Nephron progenitor cell (in vitro differentiated cells): ENCODE data around the gene TRAF3.
A peak's percentile ranks its signal among the peaks of the same experiment; 100 is the strongest.

Experiments
- DNase-seq: peaks from one replicate; pipeline ENCODE4 v3.0.0; 2021
- H3K27ac Mint-ChIP-seq: 2 replicates; pipeline ENCODE4 v1.8.0; 2021; ENCODE audit warnings: mild to moderate bottlenecking, moderate library complexity, mixed read lengths
- H3K27me3 Mint-ChIP-seq: 2 replicates; pipeline ENCODE4 v1.8.0; 2021; ENCODE audit warnings: mild to moderate bottlenecking, low read depth, mixed read lengths; ENCODE audit not compliant: poor library complexity
- H3K36me3 Mint-ChIP-seq: 2 replicates; pipeline ENCODE4 v1.8.0; 2021; ENCODE audit warnings: low read depth, mixed read lengths
- H3K4me1 Mint-ChIP-seq: 2 replicates; pipeline ENCODE4 v1.8.0; 2021; ENCODE audit warnings: mixed read lengths
- H3K4me3 Mint-ChIP-seq: 2 replicates; pipeline ENCODE4 v1.8.0; 2021; ENCODE audit warnings: mild to moderate bottlenecking, moderate library complexity, mixed read lengths
- H3K9me3 Mint-ChIP-seq: 2 replicates; pipeline ENCODE4 v1.8.0; 2021; ENCODE audit warnings: mild to moderate bottlenecking, moderate library complexity, mixed read lengths
- CTCF ChIP-seq: fragments of 200-600 bp; sonication (generic); IDR thresholded peaks from 2 replicates; pipeline ENCODE4 v1.5.0; 2021; ENCODE audit warnings: antibody characterized with exemption

Gene TRAF3

GRCh38 chr14:102779084-102779462, 1.8 kb downstream of the TRAF3 start:
- Mint-ChIP-seq H3K27me3 (no peaks in the 10 kb centered on the region), H3K4me3 (peak overlapping the region; percentile 89), H3K27ac (no peak overlapping the region), H3K4me1 (peaks cover 44% of the 10 kb centered on the region), H3K9me3 (no peaks in the 10 kb centered on the region), H3K36me3 (peaks cover 7% of the 10 kb centered on the region)
- no peak for DNase-seq
- TF ChIP-seq CTCF: no peak

- peaks cover 39% of the 10 kb centered on the region for H3K4me1 Mint-ChIP-seq
- H3K27ac Mint-ChIP-seq: no peak overlapping the region
- TF ChIP-seq CTCF: no peak
- no peak for DNase-seq
- peak overlapping the region; percentile 89 for H3K4me3 Mint-ChIP-seq
- H3K36me3 Mint-ChIP-seq: peaks cover 7% of the 10 kb centered on the region
- H3K27me3 Mint-ChIP-seq: no peaks in the 10 kb centered on the region
- no peaks in the 10 kb centered on the region for H3K9me3 Mint-ChIP-seq
Measured at GRCh38 chr14:102779574-102780315, 2.5 kb downstream of the TRAF3 start.

GRCh38 chr14:102781063-102781462, 3.8 kb downstream of the TRAF3 start:
- DNase-seq: no peak
- no peaks in the 10 kb centered on the region for H3K27me3 Mint-ChIP-seq
- no peaks in the 10 kb centered on the region for H3K9me3 Mint-ChIP-seq
- no peak overlapping the region for H3K27ac Mint-ChIP-seq
- peaks cover 7% of the 10 kb centered on the region for H3K36me3 Mint-ChIP-seq
- no peak for TF ChIP-seq CTCF
- no peak overlapping the region for H3K4me3 Mint-ChIP-seq
- peaks cover 46% of the 10 kb centered on the region for H3K4me1 Mint-ChIP-seq

- Mint-ChIP-seq H3K36me3 (peaks cover 7% of the 10 kb centered on the region), H3K4me1 (peaks cover 46% of the 10 kb centered on the region), H3K9me3 (no peaks in the 10 kb centered on the region), H3K27me3 (no peaks in the 10 kb centered on the region), H3K4me3 (no peak overlapping the region), H3K27ac (no peak overlapping the region)
- DNase-seq: no peak
- no peak for TF ChIP-seq CTCF
Measured at GRCh38 chr14:102782974-102783373, 5.7 kb downstream of the TRAF3 start.

GRCh38 chr14:102784892-102785594, 7.8 kb downstream of the TRAF3 start:
- no peak for TF ChIP-seq CTCF
- peaks cover 7% of the 10 kb centered on the region for H3K36me3 Mint-ChIP-seq
- peak overlapping the region; percentile 11 for H3K27ac Mint-ChIP-seq
- no peak for DNase-seq
- H3K4me3 Mint-ChIP-seq: no peak overlapping the region
- no peaks in the 10 kb centered on the region for H3K9me3 Mint-ChIP-seq
- peaks cover 27% of the 10 kb centered on the region for H3K4me1 Mint-ChIP-seq
- H3K27me3 Mint-ChIP-seq: no peaks in the 10 kb centered on the region

GRCh38 chr14:102785595-102785963, 8.3 kb downstream of the TRAF3 start:
- peaks cover 12% of the 10 kb centered on the region for H3K36me3 Mint-ChIP-seq
- no peak for DNase-seq
- no peak for TF ChIP-seq CTCF
- no peaks in the 10 kb centered on the region for H3K27me3 Mint-ChIP-seq
- H3K4me1 Mint-ChIP-seq: peaks cover 22% of the 10 kb centered on the region
- H3K4me3 Mint-ChIP-seq: no peak overlapping the region
- H3K27ac Mint-ChIP-seq: no peak overlapping the region
- peaks cover 5% of the 10 kb centered on the region for H3K9me3 Mint-ChIP-seq
